Esophagus muscularis mucosa (tissue), 4 donors: ENCODE results near the gene AP2A1. TPM values are rescaled to one million over a fixed set of nuclear protein-coding genes. Genes with fewer than 3 reads are reported as not detected.

Experiments
- DNase-seq: peaks from one replicate; pipeline ENCODE4 v3.0.0-alpha.2; 2017; ENCODE audit errors: extremely low spot score
- H3K27ac ChIP-seq, 4 donors: fragments of 200-600 bp; sonication (generic); replicated peaks in 1 of 4; 1 replicate in 3 of 4; 2 replicates in 1 of 4; pipeline ENCODE4 v1.5.1; 2016 to 2019; ENCODE audit warnings: mild to moderate bottlenecking in 1 of 4
- H3K27me3 ChIP-seq, 4 donors: fragments of 200-600 bp; sonication (generic); one replicate each; pipeline versions ENCODE4 v1.5.1 to v1.6.0; 2016 to 2019
- H3K36me3 ChIP-seq, 4 donors: fragments of 200-600 bp; sonication (generic); one replicate each; pipeline ENCODE4 v1.5.1; 2016 to 2019
- H3K4me1 ChIP-seq, 4 donors: fragments of 200-600 bp; sonication (generic); one replicate each; pipeline ENCODE4 v1.5.1; 2016 to 2019
- H3K4me3 ChIP-seq, 4 donors: fragments of 200-600 bp; sonication (generic); 1 replicate in 2 of 4; 2 replicates in 2 of 4; pipeline ENCODE4 v1.5.1; 2016 to 2019; ENCODE audit warnings: mild to moderate bottlenecking in 4 of 4, moderate library complexity in 1 of 4
- H3K9me3 ChIP-seq, 4 donors: fragments of 200-600 bp; sonication (generic); 1 replicate in 3 of 4; 2 replicates in 1 of 4; pipeline ENCODE4 v1.5.1; 2016 to 2019
- CTCF ChIP-seq, 3 experiments: fragments of 200-600 bp in 2 of 3; fragments of 450-650 bp in 1 of 3; sonication (generic) in 2 of 3; IDR thresholded peaks; one replicate each; pipeline ENCODE4 v1.5.1; 2017 to 2019; ENCODE audit warnings: antibody characterized with exemption in 3 of 3, mild to moderate bottlenecking in 2 of 3, moderate library complexity in 1 of 3
- EP300 ChIP-seq: sonication (generic); formaldehyde crosslinking; IDR thresholded peaks from one replicate; pipeline ENCODE4 v1.6.1; 2017; ENCODE audit warnings: antibody characterized with exemption
- POLR2A ChIP-seq: fragments of 450-650 bp; IDR thresholded peaks from one replicate; pipeline ENCODE4 v1.6.1; 2017; ENCODE audit warnings: antibody characterized with exemption, moderate library complexity, mild to moderate bottlenecking, low read depth
- POLR2AphosphoS5 ChIP-seq, 2 donors: sonication (generic); formaldehyde crosslinking; IDR thresholded peaks; one replicate each; pipeline ENCODE4 v1.6.1; 2017; ENCODE audit warnings: antibody characterized with exemption in 2 of 2
- whole genome bisulfite sequencing: methylation state at CpG from one replicate; pipeline ENCODE4 v1.1.5; 2018; 5-methylcytosine and 5-hydroxymethylcytosine counted together
- intact Hi-C: fragments of 100-400 bp; cut with DNase I; formaldehyde crosslinking; loops from one replicate; pipeline ENCODE4 v1.15.1; 2023
- total RNA-seq, 4 donors: library from RNA; depleted of rRNA; stranded (reverse); fragments of >200 nt; gene quantifications; one replicate each; pipeline versions ENCODE4 v1.1.0 to v1.2.1, GENCODE V29; 2016

The AP2A1 gene
- total RNA-seq, 4 donors from 2014 or later, result 56.9 to 114 (median 87.8) TPM

- Histone ChIP-seq H3K9me3 (no peaks in the 10 kb centered on the region), H3K27me3 (no peaks in the 10 kb centered on the region), H3K27ac (no peak overlapping the region), H3K4me3 (no peak overlapping the region), H3K36me3 (peaks cover 12 to 78% (median 69%) of the 10 kb centered on the region in 4 donors), H3K4me1 (no peaks in the 10 kb centered on the region)
- TF ChIP-seq POLR2A (no peak), CTCF (IDR thresholded peaks at IDR 0.05) (no peak), EP300 (no peak), POLR2AphosphoS5 (IDR thresholded peaks at IDR 0.05) (no peak)
- 85% methylated on average over 14 of the region's 14 CpGs for WGBS
- intact Hi-C loops, result no loop called here
- DNase-seq, result no peak
Measured at GRCh38 chr19:49827034-49827433, 60.2 kb downstream of the AP2A1 start.

GRCh38 chr19:49829200-49829599 lies 62.4 kb downstream of the AP2A1 start:
- H3K4me3 ChIP-seq, result no peak overlapping the region
- no peaks in the 10 kb centered on the region for H3K9me3 ChIP-seq
- no peaks in the 10 kb centered on the region for H3K4me1 ChIP-seq
- H3K27me3 ChIP-seq, result no peaks in the 10 kb centered on the region
- 82% methylated on average over 6 of the region's 8 CpGs for WGBS
- no peak for TF ChIP-seq EP300
- TF ChIP-seq CTCF (IDR thresholded peaks at IDR 0.05), result no peak
- DNase-seq, result no peak
- H3K27ac ChIP-seq, result no peak overlapping the region
- peaks cover 27 to 84% (median 76%) of the 10 kb centered on the region in 4 donors for H3K36me3 ChIP-seq
- intact Hi-C loops, result no loop called here

GRCh38 chr19:49829721-49830120 lies 62.9 kb downstream of the AP2A1 start:
- intact Hi-C loops, result no loop called here
- Histone ChIP-seq H3K9me3 (no peaks in the 10 kb centered on the region), H3K36me3 (peaks cover 32 to 87% (median 80%) of the 10 kb centered on the region in 4 donors), H3K27ac (no peak overlapping the region), H3K27me3 (no peaks in the 10 kb centered on the region), H3K4me1 (no peaks in the 10 kb centered on the region), H3K4me3 (no peak overlapping the region)
- DNase-seq, result no peak
- WGBS, result 80% methylated on average over 2 of the region's 18 CpGs
- no peak for TF ChIP-seq CTCF (IDR thresholded peaks at IDR 0.05)
- TF ChIP-seq POLR2A, result no peak
- no peak for TF ChIP-seq EP300
- TF ChIP-seq POLR2AphosphoS5 (IDR thresholded peaks at IDR 0.05), result no peak

DNA sequence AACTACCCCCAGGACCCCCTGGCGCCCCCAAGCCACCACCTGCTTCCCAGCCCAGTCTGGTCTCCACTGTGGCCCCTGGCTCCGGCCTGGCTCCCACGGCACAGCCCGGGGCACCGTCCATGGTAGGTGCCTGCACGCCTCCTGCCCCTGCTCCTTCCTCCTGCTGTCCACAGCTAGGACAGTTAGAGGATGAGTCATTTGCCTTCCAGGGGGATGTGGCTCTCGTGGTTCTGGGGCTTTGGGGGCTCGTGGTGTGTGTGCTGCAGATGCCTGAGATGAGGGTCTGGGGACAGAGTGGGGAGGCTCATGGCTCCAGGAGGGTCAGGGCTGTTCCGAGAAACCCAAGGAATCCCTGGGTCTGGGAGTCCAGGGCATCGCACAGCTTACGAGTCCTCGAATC lies 64.0 kb downstream of the AP2A1 start:
- intact Hi-C loops, result no loop called here
- peaks cover 42 to 93% (median 90%) of the 10 kb centered on the region in 4 donors for H3K36me3 ChIP-seq
- H3K27ac ChIP-seq, result no peak overlapping the region
- WGBS, result 83% methylated on average over 5 of the region's 12 CpGs
- H3K9me3 ChIP-seq, result no peaks in the 10 kb centered on the region
- H3K27me3 ChIP-seq, result no peaks in the 10 kb centered on the region
- no peak for DNase-seq
- no peak overlapping the region for H3K4me3 ChIP-seq
- TF ChIP-seq POLR2A, result no peak
- no peaks in the 10 kb centered on the region for H3K4me1 ChIP-seq

- no peaks in the 10 kb centered on the region for H3K9me3 ChIP-seq
- H3K36me3 ChIP-seq, result peaks cover 50 to 98% (median 98%) of the 10 kb centered on the region in 4 donors
- WGBS, result 99% methylated on average over 8 of the region's 8 CpGs
- DNase-seq, result no peak
- no peak overlapping the region for H3K27ac ChIP-seq
- H3K4me1 ChIP-seq, result no peaks in the 10 kb centered on the region
- H3K4me3 ChIP-seq, result no peak overlapping the region
- intact Hi-C loops, result no loop called here
- no peak for TF ChIP-seq CTCF (IDR thresholded peaks at IDR 0.05)
- no peak for TF ChIP-seq EP300
- no peak for TF ChIP-seq POLR2AphosphoS5 (IDR thresholded peaks at IDR 0.05)
- TF ChIP-seq POLR2A, result no peak
- H3K27me3 ChIP-seq, result no peaks in the 10 kb centered on the region
Measured at GRCh38 chr19:49831592-49831991, 64.8 kb downstream of the AP2A1 start.
